ENCODE data around the gene SOCS1. TPM values are rescaled to one million over a fixed set of nuclear protein-coding genes. Genes with fewer than 3 reads are reported as not detected.
A peak's percentile ranks its signal among the peaks of the same experiment; 100 is the strongest.

Gene SOCS1
- total RNA-seq, 2 experiments from 2014 or later: 146 to 152 TPM

- H3K4me1 Mint-ChIP-seq (ENCODE audit: low read depth): peaks cover 8% of the 10 kb centered on the region
- CTCF ChIA-PET: interaction anchor here (1.0 kb wide), 1 partner anchor 286 kb away, joined by 4 read pairs; no protein-coding TSS in a partner anchor
- intact Hi-C loops (cut with micrococcal nuclease): no loop called here
- DNase-seq: no peak
- no peak within 1 kb of the TSS for H3K4me3 Mint-ChIP-seq
- no peak within 1 kb of the TSS for H3K27ac Mint-ChIP-seq
- no peaks in the 10 kb centered on the region for H3K9me3 Mint-ChIP-seq
- POLR2A ChIA-PET: interaction anchor here (0.6 kb wide), 1 partner anchor 51 kb away, joined by 3 read pairs; no protein-coding TSS in a partner anchor
- H3K27me3 Mint-ChIP-seq: no peaks in the 10 kb centered on the region
- no peaks in the 10 kb centered on the region for H3K36me3 Mint-ChIP-seq
Observed at GRCh38 chr16:11268921-11269375, 12.9 kb upstream of the SOCS1 start, which contains the start of gene TNP2. TNP2 (minus strand) TSS chr16:11269325; CDS start chr16:11269262, 63 bp downstream.

GRCh38 chr16:11265124-11265523, 9.1 kb upstream of the SOCS1 start:
- intact Hi-C loops (cut with micrococcal nuclease): no loop called here
- H3K4me3 Mint-ChIP-seq: no peak overlapping the region
- POLR2A ChIA-PET: no interaction called here
- H3K27me3 Mint-ChIP-seq: no peaks in the 10 kb centered on the region
- DNase-seq: no peak
- no peaks in the 10 kb centered on the region for H3K36me3 Mint-ChIP-seq
- no peaks in the 10 kb centered on the region for H3K9me3 Mint-ChIP-seq
- CTCF ChIA-PET: interaction anchor here (1.8 to 2.1 kb wide), 2 partner anchors 91 to 107 kb away, joined by 6 to 8 read pairs; no protein-coding TSS in a partner anchor
- peaks cover 23% of the 10 kb centered on the region for H3K4me1 Mint-ChIP-seq (ENCODE audit: low read depth)
- H3K27ac Mint-ChIP-seq: no peak overlapping the region

GRCh38 chr16:11264155-11264832, 8.3 kb upstream of the SOCS1 start:
- ChIA-PET POLR2A (interaction anchor here (0.8 to 1.6 kb wide), 9 partner anchors 10 to 306 kb away, joined by 3 to 5 read pairs (median 4); no protein-coding TSS in a partner anchor), CTCF (interaction anchor here (0.6 to 2.9 kb wide), 7 partner anchors 82 to 300 kb away, joined by 3 to 14 read pairs (median 4); no protein-coding TSS in a partner anchor)
- intact Hi-C loops (cut with micrococcal nuclease): loop anchor here (5.0 kb wide), 1 partner anchor 33 kb away; no protein-coding TSS in a partner anchor
- Mint-ChIP-seq H3K9me3 (no peaks in the 10 kb centered on the region), H3K27me3 (no peaks in the 10 kb centered on the region), H3K4me1 (ENCODE audit: low read depth) (peaks cover 26% of the 10 kb centered on the region), H3K27ac (peak overlapping the region; percentile 86), H3K4me3 (peak overlapping the region; percentile 24), H3K36me3 (no peaks in the 10 kb centered on the region)
- no peak for DNase-seq

- H3K4me3 Mint-ChIP-seq: peak overlapping the region; percentile 24
- peak overlapping the region; percentile 86 for H3K27ac Mint-ChIP-seq
- H3K27me3 Mint-ChIP-seq: no peaks in the 10 kb centered on the region
- CTCF ChIA-PET: interaction anchor here (0.6 to 2.9 kb wide), 11 partner anchors 9 to 299 kb away, joined by 3 to 14 read pairs (median 4); no protein-coding TSS in a partner anchor
- intact Hi-C loops (cut with micrococcal nuclease): loop anchor here (1.0 to 5.0 kb wide), 3 partner anchors 34 to 91 kb away; no protein-coding TSS in a partner anchor
- peaks cover 32% of the 10 kb centered on the region for H3K4me1 Mint-ChIP-seq (ENCODE audit: low read depth)
- no peaks in the 10 kb centered on the region for H3K36me3 Mint-ChIP-seq
- no peaks in the 10 kb centered on the region for H3K9me3 Mint-ChIP-seq
- POLR2A ChIA-PET: interaction anchor here (0.6 to 1.6 kb wide), 12 partner anchors 10 to 306 kb away, joined by 3 to 5 read pairs (median 3); no protein-coding TSS in a partner anchor
- DNase-seq: peak; percentile 83
Observed at GRCh38 chr16:11263737-11264136, 7.7 kb upstream of the SOCS1 start.

GRCh38 chr16:11262915-11263314, 6.9 kb upstream of the SOCS1 start:
- no peaks in the 10 kb centered on the region for H3K36me3 Mint-ChIP-seq
- no peaks in the 10 kb centered on the region for H3K27me3 Mint-ChIP-seq
- intact Hi-C loops (cut with micrococcal nuclease): loop anchor here (1.0 to 5.0 kb wide), 3 partner anchors 34 to 92 kb away; no protein-coding TSS in a partner anchor
- peaks cover 40% of the 10 kb centered on the region for H3K4me1 Mint-ChIP-seq (ENCODE audit: low read depth)
- no peak for DNase-seq
- H3K27ac Mint-ChIP-seq: peak overlapping the region; percentile 10
- CTCF ChIA-PET: interaction anchor here (0.8 to 2.9 kb wide), 8 partner anchors 8 to 298 kb away, joined by 3 to 14 read pairs (median 4); no protein-coding TSS in a partner anchor
- POLR2A ChIA-PET: interaction anchor here (0.6 to 1.6 kb wide), 10 partner anchors 9 to 305 kb away, joined by 3 to 5 read pairs (median 3); no protein-coding TSS in a partner anchor
- no peaks in the 10 kb centered on the region for H3K9me3 Mint-ChIP-seq
- no peak overlapping the region for H3K4me3 Mint-ChIP-seq

- no peak overlapping the region for H3K4me3 Mint-ChIP-seq
- DNase-seq: no peak
- H3K4me1 Mint-ChIP-seq (ENCODE audit: low read depth): peaks cover 52% of the 10 kb centered on the region
- no peaks in the 10 kb centered on the region for H3K27me3 Mint-ChIP-seq
- ChIA-PET POLR2A (no interaction called here), CTCF (interaction anchor here (0.9 to 1.4 kb wide), 4 partner anchors 94 to 147 kb away, joined by 3 to 5 read pairs (median 4); no protein-coding TSS in a partner anchor)
- H3K36me3 Mint-ChIP-seq: peaks cover 8% of the 10 kb centered on the region
- no peak overlapping the region for H3K27ac Mint-ChIP-seq
- intact Hi-C loops (cut with micrococcal nuclease): loop anchor here (5.0 kb wide), 1 partner anchor 37 kb away; no protein-coding TSS in a partner anchor
- H3K9me3 Mint-ChIP-seq: no peaks in the 10 kb centered on the region
Observed at GRCh38 chr16:11260596-11260966, 4.6 kb upstream of the SOCS1 start.

GRCh38 chr16:11259655-11260595, 3.9 kb upstream of the SOCS1 start:
- no peak overlapping the region for H3K4me3 Mint-ChIP-seq

GRCh38 chr16:11258553-11259492, 2.8 kb upstream of the SOCS1 start:
- H3K4me3 Mint-ChIP-seq: no peak overlapping the region
- ChIA-PET CTCF (interaction anchor here (1.1 to 6.8 kb wide), 8 partner anchors 33 to 301 kb away, joined by 3 to 118 read pairs (median 18); no protein-coding TSS in a partner anchor), POLR2A (interaction anchor here (0.8 to 4.9 kb wide), 8 partner anchors 34 to 293 kb away, joined by 3 to 47 read pairs (median 4); no protein-coding TSS in a partner anchor)
- peaks cover 23% of the 10 kb centered on the region for H3K36me3 Mint-ChIP-seq
- peaks cover 42% of the 10 kb centered on the region for H3K4me1 Mint-ChIP-seq (ENCODE audit: low read depth)
- DNase-seq: peak; percentile 67
- H3K27me3 Mint-ChIP-seq: no peaks in the 10 kb centered on the region
- intact Hi-C loops (cut with micrococcal nuclease): no loop called here
- H3K27ac Mint-ChIP-seq: peak overlapping the region; percentile 69
- no peaks in the 10 kb centered on the region for H3K9me3 Mint-ChIP-seq

More at GRCh38 chr16:11259655-11260595, 3.9 kb upstream of the SOCS1 start:
- DNase-seq: no peak
- no peaks in the 10 kb centered on the region for H3K9me3 Mint-ChIP-seq
- H3K27me3 Mint-ChIP-seq: no peaks in the 10 kb centered on the region
- ChIA-PET POLR2A (interaction anchor here (0.9 kb wide), 1 partner anchor 87 kb away, joined by 3 read pairs; no protein-coding TSS in a partner anchor), CTCF (interaction anchor here (0.9 to 6.8 kb wide), 9 partner anchors 51 to 294 kb away, joined by 3 to 118 read pairs (median 5); no protein-coding TSS in a partner anchor)
- H3K36me3 Mint-ChIP-seq: peaks cover 14% of the 10 kb centered on the region
- peaks cover 52% of the 10 kb centered on the region for H3K4me1 Mint-ChIP-seq (ENCODE audit: low read depth)
- intact Hi-C loops (cut with micrococcal nuclease): loop anchor here (5.0 kb wide), 1 partner anchor 37 kb away; no protein-coding TSS in a partner anchor
- H3K27ac Mint-ChIP-seq: no peak overlapping the region

GRCh38 chr16:11257131-11257938, 1.3 kb upstream of the SOCS1 start:
- peaks cover 38% of the 10 kb centered on the region for H3K36me3 Mint-ChIP-seq
- CTCF ChIA-PET: interaction anchor here (0.6 to 6.8 kb wide), 21 partner anchors 9 to 303 kb away, joined by 3 to 118 read pairs (median 7); no protein-coding TSS in a partner anchor

More at GRCh38 chr16:11257131-11257938, 1.3 kb upstream of the SOCS1 start:
- intact Hi-C loops (cut with micrococcal nuclease): loop anchor here (1.0 kb wide), 2 partner anchors 98 to 286 kb away; no protein-coding TSS in a partner anchor
- H3K9me3 Mint-ChIP-seq: no peaks in the 10 kb centered on the region
- peaks cover 37% of the 10 kb centered on the region for H3K4me1 Mint-ChIP-seq (ENCODE audit: low read depth)
- H3K27ac Mint-ChIP-seq: peak overlapping the region; percentile 99
- POLR2A ChIA-PET: interaction anchor here (1.2 to 7.4 kb wide), 12 partner anchors 11 to 312 kb away, joined by 5 to 129 read pairs (median 19); no protein-coding TSS in a partner anchor
- H3K27me3 Mint-ChIP-seq: peaks cover 4% of the 10 kb centered on the region
- peak; percentile 83 for DNase-seq
- H3K4me3 Mint-ChIP-seq: peak overlapping the region; percentile 91

Measured in activated CD4-positive, alpha-beta memory T cell treated with anti-CD3 and anti-CD28 coated beads for 36 hours (primary cell).